Coronary artery (tissue), 2 donors: Measurements from ENCODE around the gene NACAD.

ENCODE experiments used
- DNase-seq: peaks from one replicate; pipeline ENCODE4 v3.0.0-alpha.2; 2017; ENCODE audit warnings: low spot score
- H3K27ac ChIP-seq, 2 donors: fragments of 200-600 bp; sonication (generic); one replicate each; pipeline ENCODE4 v1.5.1; 2016 to 2019
- H3K4me3 ChIP-seq: fragments of 200-600 bp; sonication (generic); 2 replicates; pipeline ENCODE4 v1.5.1; 2016; ENCODE audit warnings: mild to moderate bottlenecking, moderate library complexity
- TF ChIP-seq, protein P1 (sequence below): fragments of 200-600 bp; sonication (generic); IDR thresholded peaks from one replicate; pipeline ENCODE4 v1.5.1; 2019; ENCODE audit warnings: antibody characterized with exemption

The NACAD gene

DNA sequence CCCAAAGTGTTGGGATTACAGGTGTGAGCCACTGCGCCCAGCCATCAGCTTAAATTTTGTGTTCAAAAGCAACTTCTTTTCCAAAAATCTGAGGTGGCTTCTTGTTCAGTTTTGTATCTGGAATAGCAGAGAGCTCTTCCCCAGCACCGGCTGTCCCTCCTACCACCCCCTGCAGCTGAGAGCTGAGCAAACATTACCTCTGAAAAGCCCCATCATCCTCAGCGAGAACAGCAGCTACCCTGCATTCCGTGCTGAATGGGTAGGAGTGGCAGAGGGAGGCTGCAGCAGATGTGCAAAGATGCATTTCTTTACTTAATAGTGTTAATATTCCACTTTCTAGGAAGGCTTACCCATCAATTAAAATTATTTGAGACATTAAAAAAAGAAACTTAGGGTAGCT, 56.9 kb downstream of the NACAD start:
- TF ChIP-seq, protein P1, sequence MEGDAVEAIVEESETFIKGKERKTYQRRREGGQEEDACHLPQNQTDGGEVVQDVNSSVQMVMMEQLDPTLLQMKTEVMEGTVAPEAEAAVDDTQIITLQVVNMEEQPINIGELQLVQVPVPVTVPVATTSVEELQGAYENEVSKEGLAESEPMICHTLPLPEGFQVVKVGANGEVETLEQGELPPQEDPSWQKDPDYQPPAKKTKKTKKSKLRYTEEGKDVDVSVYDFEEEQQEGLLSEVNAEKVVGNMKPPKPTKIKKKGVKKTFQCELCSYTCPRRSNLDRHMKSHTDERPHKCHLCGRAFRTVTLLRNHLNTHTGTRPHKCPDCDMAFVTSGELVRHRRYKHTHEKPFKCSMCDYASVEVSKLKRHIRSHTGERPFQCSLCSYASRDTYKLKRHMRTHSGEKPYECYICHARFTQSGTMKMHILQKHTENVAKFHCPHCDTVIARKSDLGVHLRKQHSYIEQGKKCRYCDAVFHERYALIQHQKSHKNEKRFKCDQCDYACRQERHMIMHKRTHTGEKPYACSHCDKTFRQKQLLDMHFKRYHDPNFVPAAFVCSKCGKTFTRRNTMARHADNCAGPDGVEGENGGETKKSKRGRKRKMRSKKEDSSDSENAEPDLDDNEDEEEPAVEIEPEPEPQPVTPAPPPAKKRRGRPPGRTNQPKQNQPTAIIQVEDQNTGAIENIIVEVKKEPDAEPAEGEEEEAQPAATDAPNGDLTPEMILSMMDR: no peak
- no peak overlapping the region for H3K4me3 ChIP-seq
- no peak overlapping the region for H3K27ac ChIP-seq
- DNase-seq: no peak
